ENCODE results near the gene TRAM2. TPM values are rescaled to one million over a fixed set of nuclear protein-coding genes. Genes with fewer than 3 reads are reported as not detected.

TRAM2 gene
- total RNA-seq, 2 donors from 2014 or later: 40.0 to 41.8 TPM

DNA sequence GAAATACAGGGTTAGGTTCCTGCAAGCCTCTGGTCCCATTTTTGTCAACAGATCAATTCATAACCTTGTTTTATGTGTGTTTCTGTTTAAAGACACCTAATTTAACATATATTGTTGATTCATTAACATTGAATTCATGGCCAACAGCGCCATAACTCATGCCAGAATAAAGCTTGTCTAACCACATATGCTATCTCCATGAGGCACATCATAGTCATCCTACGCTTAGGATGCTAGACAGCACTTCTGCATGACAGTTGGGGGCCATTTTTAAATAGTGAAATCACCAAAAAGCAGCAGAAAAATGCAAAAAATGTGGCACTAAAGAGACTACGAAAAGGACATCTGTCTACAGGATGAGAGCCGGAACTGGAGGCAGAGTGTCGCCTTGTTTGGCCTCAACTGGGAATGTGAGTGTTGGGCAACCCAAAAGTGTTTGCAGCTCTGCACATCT lies 37.9 kb downstream of the TRAM2 start:
- Histone ChIP-seq H3K36me3 (peaks cover 15% of the 10 kb centered on the region), H3K4me3 (no peak overlapping the region), H3K27ac (peak overlapping the region; percentile 67 to 75), H3K4me1 (ENCODE audit: control insufficient read depth in 1 of 2, low read depth in 2 of 2) (peaks cover 64 to 85% of the 10 kb centered on the region in 2 donors), H3K9me3 (no peaks in the 10 kb centered on the region), H3K27me3 (replicated peaks; ENCODE audit: insufficient read depth) (no peaks in the 10 kb centered on the region)
- ATAC-seq (ENCODE audit: insufficient number of reproducible peaks, low FRiP score, low read depth): no peak
- TF ChIP-seq, protein P1, sequence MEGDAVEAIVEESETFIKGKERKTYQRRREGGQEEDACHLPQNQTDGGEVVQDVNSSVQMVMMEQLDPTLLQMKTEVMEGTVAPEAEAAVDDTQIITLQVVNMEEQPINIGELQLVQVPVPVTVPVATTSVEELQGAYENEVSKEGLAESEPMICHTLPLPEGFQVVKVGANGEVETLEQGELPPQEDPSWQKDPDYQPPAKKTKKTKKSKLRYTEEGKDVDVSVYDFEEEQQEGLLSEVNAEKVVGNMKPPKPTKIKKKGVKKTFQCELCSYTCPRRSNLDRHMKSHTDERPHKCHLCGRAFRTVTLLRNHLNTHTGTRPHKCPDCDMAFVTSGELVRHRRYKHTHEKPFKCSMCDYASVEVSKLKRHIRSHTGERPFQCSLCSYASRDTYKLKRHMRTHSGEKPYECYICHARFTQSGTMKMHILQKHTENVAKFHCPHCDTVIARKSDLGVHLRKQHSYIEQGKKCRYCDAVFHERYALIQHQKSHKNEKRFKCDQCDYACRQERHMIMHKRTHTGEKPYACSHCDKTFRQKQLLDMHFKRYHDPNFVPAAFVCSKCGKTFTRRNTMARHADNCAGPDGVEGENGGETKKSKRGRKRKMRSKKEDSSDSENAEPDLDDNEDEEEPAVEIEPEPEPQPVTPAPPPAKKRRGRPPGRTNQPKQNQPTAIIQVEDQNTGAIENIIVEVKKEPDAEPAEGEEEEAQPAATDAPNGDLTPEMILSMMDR (IDR thresholded peaks at IDR 0.05): no peak
- no peak for DNase-seq (ENCODE audit: low spot score)

DNA sequence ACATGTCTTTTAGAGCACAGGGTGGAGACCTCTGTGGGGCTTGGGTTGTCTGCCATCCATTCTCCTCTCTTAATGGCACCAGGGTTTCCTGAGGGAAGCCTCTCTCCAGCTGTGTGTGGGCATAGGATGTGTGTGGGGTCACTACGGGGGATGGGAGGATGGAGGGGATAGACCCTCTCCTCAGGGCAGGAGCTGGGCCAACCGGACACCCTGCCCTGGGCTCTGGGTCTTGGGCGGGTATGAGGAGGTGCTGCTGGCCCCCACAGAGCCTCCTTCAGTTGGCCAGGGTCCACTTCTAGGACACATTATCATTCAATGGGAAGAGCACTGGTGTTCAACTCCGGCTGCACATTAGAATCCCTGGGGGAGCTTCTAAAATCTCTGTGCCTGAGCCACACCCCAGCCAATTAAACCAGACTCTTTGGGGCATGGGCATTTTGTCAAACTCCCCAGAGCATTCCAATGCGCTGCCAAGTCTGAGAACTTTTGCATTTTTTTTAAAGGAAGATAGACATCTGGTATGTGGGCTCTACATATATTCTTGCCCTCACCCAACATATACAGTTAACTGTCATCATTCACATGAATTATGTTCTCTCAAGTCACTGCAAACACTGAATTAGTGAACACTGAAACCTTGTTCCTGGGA lies 38.5 kb downstream of the TRAM2 start:
- no peak overlapping the region for H3K4me3 ChIP-seq
- DNase-seq (ENCODE audit: low spot score) (no peak), ATAC-seq (ENCODE audit: insufficient number of reproducible peaks, low FRiP score, low read depth) (no peak)
- no peaks in the 10 kb centered on the region for H3K27me3 ChIP-seq (replicated peaks; ENCODE audit: insufficient read depth)
- peaks cover 59 to 80% of the 10 kb centered on the region in 2 donors for H3K4me1 ChIP-seq (ENCODE audit: control insufficient read depth in 1 of 2, low read depth in 2 of 2)
- H3K36me3 ChIP-seq: peaks cover 15% of the 10 kb centered on the region
- H3K27ac ChIP-seq: peak overlapping the region; percentile 67 to 75
- H3K9me3 ChIP-seq: no peaks in the 10 kb centered on the region
- TF ChIP-seq, protein P1 (IDR thresholded peaks at IDR 0.05): no peak

DNA sequence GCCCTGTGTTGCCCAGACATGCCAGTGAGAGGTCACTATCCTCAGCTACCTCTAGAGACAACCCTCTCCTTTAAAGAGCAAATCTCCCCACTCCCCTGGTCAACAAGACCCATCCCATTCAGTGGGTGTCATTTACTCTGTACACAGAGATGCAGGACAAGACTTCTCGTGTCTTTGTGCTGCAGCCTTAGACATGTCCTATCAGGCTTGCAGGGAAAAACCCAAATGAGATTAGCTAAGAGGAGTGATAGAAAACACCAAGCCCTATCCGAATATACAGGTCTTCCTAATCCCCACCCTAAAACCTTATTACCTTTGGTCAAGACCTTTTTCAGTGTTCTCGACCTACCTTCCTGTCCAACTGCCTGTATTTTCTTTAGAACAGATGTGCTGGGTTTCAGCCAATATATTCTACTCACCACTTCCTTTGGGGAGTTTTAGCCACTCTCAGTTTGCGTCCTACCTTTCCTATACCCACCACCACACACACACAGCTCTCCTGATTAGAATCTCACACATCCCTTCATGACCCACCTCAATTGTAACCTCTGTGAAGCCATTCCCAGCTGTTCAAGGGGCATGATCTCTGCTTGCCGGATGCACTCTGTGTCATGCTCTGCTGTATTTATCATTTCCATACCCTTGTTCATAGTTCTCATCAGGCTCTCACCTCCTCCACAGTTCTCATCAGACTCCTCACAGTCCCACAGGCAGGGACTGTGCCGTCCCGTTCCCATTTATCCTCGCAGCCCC lies 39.7 kb downstream of the TRAM2 start:
- H3K36me3 ChIP-seq: peaks cover 15% of the 10 kb centered on the region
- DNase-seq (ENCODE audit: low spot score) (no peak), ATAC-seq (ENCODE audit: insufficient number of reproducible peaks, low FRiP score, low read depth) (no peak)
- H3K4me1 ChIP-seq (ENCODE audit: control insufficient read depth in 1 of 2, low read depth in 2 of 2): peaks cover 51 to 69% of the 10 kb centered on the region in 2 donors
- H3K4me3 ChIP-seq: no peak overlapping the region
- no peaks in the 10 kb centered on the region for H3K9me3 ChIP-seq
- TF ChIP-seq, protein P1 (IDR thresholded peaks at IDR 0.05): no peak
- no peaks in the 10 kb centered on the region for H3K27me3 ChIP-seq (replicated peaks; ENCODE audit: insufficient read depth)
- H3K27ac ChIP-seq: peak overlapping the region; percentile 52 to 75

DNA sequence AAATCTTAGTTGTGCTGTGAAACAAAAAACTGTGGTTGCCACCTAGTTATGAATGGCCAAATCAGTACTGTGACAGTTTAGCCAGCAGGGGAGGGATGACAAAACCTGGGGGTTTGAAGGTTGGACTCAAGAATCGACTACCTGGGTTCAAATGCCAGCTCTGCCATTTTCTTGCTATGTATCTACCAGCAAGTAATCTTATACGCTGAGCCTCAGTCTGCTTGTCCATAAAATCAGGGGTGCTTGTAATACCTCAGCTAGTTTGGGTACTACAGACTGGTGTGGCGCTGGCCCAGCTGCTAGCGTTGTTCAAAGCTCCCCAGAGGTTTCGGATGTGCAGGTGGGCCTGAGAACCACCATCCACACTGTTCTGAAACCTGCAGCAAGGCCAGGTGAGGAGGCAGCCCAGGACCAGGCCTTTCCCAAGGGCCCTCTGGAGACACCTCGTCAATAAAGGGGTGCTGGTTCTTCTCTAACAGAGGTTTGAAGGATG lies 40.4 kb downstream of the TRAM2 start:
- Histone ChIP-seq H3K4me1 (ENCODE audit: control insufficient read depth in 1 of 2, low read depth in 2 of 2) (peaks cover 44 to 64% of the 10 kb centered on the region in 2 donors), H3K36me3 (peaks cover 15% of the 10 kb centered on the region), H3K27ac (peak overlapping the region in 1 of 2 donors; percentile 28), H3K9me3 (no peaks in the 10 kb centered on the region), H3K27me3 (replicated peaks; ENCODE audit: insufficient read depth) (no peaks in the 10 kb centered on the region), H3K4me3 (no peak overlapping the region)
- ATAC-seq (ENCODE audit: insufficient number of reproducible peaks, low FRiP score, low read depth) (no peak), DNase-seq (ENCODE audit: low spot score) (no peak)
- TF ChIP-seq, protein P1 (IDR thresholded peaks at IDR 0.05): no peak

DNA sequence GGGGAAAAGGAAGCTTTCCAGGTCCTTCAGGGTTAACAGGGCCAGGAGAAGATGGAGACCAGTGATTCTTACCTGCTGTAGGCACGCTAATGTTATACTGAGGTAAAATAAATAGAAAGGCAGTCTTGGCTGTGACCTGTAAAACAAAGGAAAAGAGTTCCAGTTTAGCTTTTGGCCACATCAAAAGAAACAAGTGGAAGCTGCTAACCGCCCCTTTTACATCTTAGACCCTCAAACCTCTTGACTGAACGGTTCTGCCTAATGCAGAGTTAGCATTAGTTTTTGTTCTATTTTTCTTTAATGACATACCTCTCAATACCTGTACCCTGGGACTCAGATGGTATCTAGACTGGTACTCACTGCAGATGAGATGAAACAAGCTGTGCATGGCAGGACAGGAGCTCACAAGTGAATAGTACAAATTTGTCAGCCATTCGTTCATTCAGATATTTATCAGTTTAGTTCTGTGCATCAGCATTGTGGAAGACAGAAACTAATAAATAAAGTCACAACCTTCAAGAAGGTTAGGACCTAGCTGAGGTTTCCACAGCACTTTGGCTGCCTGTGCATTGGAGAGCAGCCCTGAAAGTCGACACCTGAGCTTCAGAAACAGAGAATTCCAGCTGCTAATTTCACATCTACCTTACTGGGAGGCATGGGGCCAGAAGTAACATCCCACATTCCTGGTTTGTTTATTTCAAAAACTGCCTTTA lies 41.0 kb downstream of the TRAM2 start:
- DNase-seq (ENCODE audit: low spot score) (no peak), ATAC-seq (ENCODE audit: insufficient number of reproducible peaks, low FRiP score, low read depth) (no peak)
- H3K4me3 ChIP-seq: no peak overlapping the region
- TF ChIP-seq, protein P1 (IDR thresholded peaks at IDR 0.05): no peak
- peaks cover 15% of the 10 kb centered on the region for H3K36me3 ChIP-seq
- H3K4me1 ChIP-seq (ENCODE audit: control insufficient read depth in 1 of 2, low read depth in 2 of 2): peaks cover 38 to 64% of the 10 kb centered on the region in 2 donors
- H3K27me3 ChIP-seq (replicated peaks; ENCODE audit: insufficient read depth): no peaks in the 10 kb centered on the region
- no peaks in the 10 kb centered on the region for H3K9me3 ChIP-seq
- peak overlapping the region in 1 of 2 donors; percentile 28 for H3K27ac ChIP-seq
